ENCODE measurements around the gene FCHSD1.

The FCHSD1 gene

GRCh38 chr5:141641634-141642267 is 9.5 kb downstream of the FCHSD1 start:
- H3K9ac ChIP-seq (ENCODE audit: low read depth, low read length) = no peak overlapping the region
- no peaks in the 10 kb centered on the region for H3K4me1 ChIP-seq (ENCODE audit: insufficient read depth, low read length)
- H3K9me3 ChIP-seq (ENCODE audit: control insufficient read depth, insufficient read depth, low read length) = no peaks in the 10 kb centered on the region
- H3K36me3 ChIP-seq (ENCODE audit: insufficient read depth, low read length) = peaks cover 4% of the 10 kb centered on the region; the same call in 1 of the 2 replicates

GRCh38 chr5:141640698-141641097 is 10.5 kb downstream of the FCHSD1 start:
- Histone ChIP-seq H3K9ac (ENCODE audit: low read depth, low read length) (no peak overlapping the region), H3K9me3 (ENCODE audit: control insufficient read depth, insufficient read depth, low read length) (no peaks in the 10 kb centered on the region), H3K36me3 (ENCODE audit: insufficient read depth, low read length) (peaks cover 4% of the 10 kb centered on the region; the same call in 1 of the 2 replicates), H3K4me1 (ENCODE audit: insufficient read depth, low read length) (peaks cover 3% of the 10 kb centered on the region; the same call in 1 of the 2 replicates)

GRCh38 chr5:141640051-141640415 is 11.2 kb downstream of the FCHSD1 start:
- peaks cover 3% of the 10 kb centered on the region; the same call in 1 of the 2 replicates for H3K4me1 ChIP-seq (ENCODE audit: insufficient read depth, low read length)
- H3K9ac ChIP-seq (ENCODE audit: low read depth, low read length) = no peak overlapping the region
- H3K36me3 ChIP-seq (ENCODE audit: insufficient read depth, low read length) = peaks cover 4% of the 10 kb centered on the region; the same call in 1 of the 2 replicates
- no peaks in the 10 kb centered on the region for H3K9me3 ChIP-seq (ENCODE audit: control insufficient read depth, insufficient read depth, low read length)

- H3K9me3 ChIP-seq (ENCODE audit: control insufficient read depth, insufficient read depth, low read length) = no peaks in the 10 kb centered on the region
- peaks cover 3% of the 10 kb centered on the region; the same call in 1 of the 2 replicates for H3K4me1 ChIP-seq (ENCODE audit: insufficient read depth, low read length)
- H3K36me3 ChIP-seq (ENCODE audit: insufficient read depth, low read length) = peaks cover 4% of the 10 kb centered on the region; the same call in 1 of the 2 replicates
- H3K9ac ChIP-seq (ENCODE audit: low read depth, low read length) = no peak overlapping the region
Measured at GRCh38 chr5:141639357-141640050, 11.7 kb downstream of the FCHSD1 start.

GRCh38 chr5:141638771-141639170 is 12.4 kb downstream of the FCHSD1 start:
- H3K36me3 ChIP-seq (ENCODE audit: insufficient read depth, low read length) = peaks cover 4% of the 10 kb centered on the region; the same call in 1 of the 2 replicates

GRCh38 chr5:141637767-141638419 is 13.3 kb downstream of the FCHSD1 start:
- Histone ChIP-seq H3K9me3 (ENCODE audit: control insufficient read depth, insufficient read depth, low read length) (no peaks in the 10 kb centered on the region), H3K9ac (ENCODE audit: low read depth, low read length) (peak overlapping the region; percentile 97), H3K36me3 (ENCODE audit: insufficient read depth, low read length) (peaks cover 4% of the 10 kb centered on the region; the same call in 1 of the 2 replicates), H3K4me1 (ENCODE audit: insufficient read depth, low read length) (peaks cover 3% of the 10 kb centered on the region; the same call in 1 of the 2 replicates)

More at GRCh38 chr5:141638771-141639170, 12.4 kb downstream of the FCHSD1 start:
- Histone ChIP-seq H3K4me1 (ENCODE audit: insufficient read depth, low read length) (peaks cover 3% of the 10 kb centered on the region; the same call in 1 of the 2 replicates), H3K9me3 (ENCODE audit: control insufficient read depth, insufficient read depth, low read length) (no peaks in the 10 kb centered on the region), H3K9ac (ENCODE audit: low read depth, low read length) (no peak overlapping the region)

GRCh38 chr5:141637123-141637766 is 14.0 kb downstream of the FCHSD1 start:
- peaks cover 3% of the 10 kb centered on the region; the same call in 1 of the 2 replicates for H3K4me1 ChIP-seq (ENCODE audit: insufficient read depth, low read length)

GRCh38 chr5:141636413-141637122 is 14.7 kb downstream of the FCHSD1 start, which contains the start of the genes HDAC3 and RELL2:
Gene HDAC3 (minus strand): TSS chr5:141636849. CDS start chr5:141636790, 59 bp downstream.
Gene RELL2 (plus strand): TSS chr5:141636997. CDS start chr5:141638226, 1,229 bp downstream.
- H3K4me1 ChIP-seq (ENCODE audit: insufficient read depth, low read length) = peaks cover 3% of the 10 kb centered on the region; the same call in 1 of the 2 replicates
- no peaks in the 10 kb centered on the region for H3K9me3 ChIP-seq (ENCODE audit: control insufficient read depth, insufficient read depth, low read length)
- H3K9ac ChIP-seq (ENCODE audit: low read depth, low read length) = peak within 1 kb of the TSS; percentile 97
- H3K36me3 ChIP-seq (ENCODE audit: insufficient read depth, low read length) = peaks cover 4% of the 10 kb centered on the region; the same call in 1 of the 2 replicates

More at GRCh38 chr5:141637123-141637766, 14.0 kb downstream of the FCHSD1 start:
- Histone ChIP-seq H3K36me3 (ENCODE audit: insufficient read depth, low read length) (peaks cover 4% of the 10 kb centered on the region; the same call in 1 of the 2 replicates), H3K9ac (ENCODE audit: low read depth, low read length) (peak overlapping the region; percentile 97), H3K9me3 (ENCODE audit: control insufficient read depth, insufficient read depth, low read length) (no peaks in the 10 kb centered on the region)

GRCh38 chr5:141636106-141636412 is 15.2 kb downstream of the FCHSD1 start:
- H3K4me1 ChIP-seq (ENCODE audit: insufficient read depth, low read length) = peaks cover 3% of the 10 kb centered on the region; the same call in 1 of the 2 replicates
- H3K9ac ChIP-seq (ENCODE audit: low read depth, low read length) = peak overlapping the region; percentile 97
- H3K36me3 ChIP-seq (ENCODE audit: insufficient read depth, low read length) = peaks cover 4% of the 10 kb centered on the region; the same call in 1 of the 2 replicates
- no peaks in the 10 kb centered on the region for H3K9me3 ChIP-seq (ENCODE audit: control insufficient read depth, insufficient read depth, low read length)

- Histone ChIP-seq H3K36me3 (ENCODE audit: insufficient read depth, low read length) (peaks cover 3% of the 10 kb centered on the region; the same call in 1 of the 2 replicates), H3K9ac (ENCODE audit: low read depth, low read length) (peak overlapping the region; percentile 97), H3K9me3 (ENCODE audit: control insufficient read depth, insufficient read depth, low read length) (no peaks in the 10 kb centered on the region), H3K4me1 (ENCODE audit: insufficient read depth, low read length) (peaks cover 3% of the 10 kb centered on the region; the same call in 1 of the 2 replicates)
Measured at GRCh38 chr5:141635646-141636045, 15.6 kb downstream of the FCHSD1 start.

- H3K36me3 ChIP-seq (ENCODE audit: insufficient read depth, low read length) = peaks cover 4% of the 10 kb centered on the region; the same call in 1 of the 2 replicates
- no peaks in the 10 kb centered on the region for H3K9me3 ChIP-seq (ENCODE audit: control insufficient read depth, insufficient read depth, low read length)
- peaks cover 3% of the 10 kb centered on the region; the same call in 1 of the 2 replicates for H3K4me1 ChIP-seq (ENCODE audit: insufficient read depth, low read length)
- H3K9ac ChIP-seq (ENCODE audit: low read depth, low read length) = no peak overlapping the region
Measured at GRCh38 chr5:141634720-141635119, 16.5 kb downstream of the FCHSD1 start.

- no peaks in the 10 kb centered on the region for H3K9me3 ChIP-seq (ENCODE audit: control insufficient read depth, insufficient read depth, low read length)
- H3K4me1 ChIP-seq (ENCODE audit: insufficient read depth, low read length) = peaks cover 3% of the 10 kb centered on the region; the same call in 1 of the 2 replicates
- H3K36me3 ChIP-seq (ENCODE audit: insufficient read depth, low read length) = peaks cover 11% of the 10 kb centered on the region; the same call in 1 of the 2 replicates
- H3K9ac ChIP-seq (ENCODE audit: low read depth, low read length) = no peak overlapping the region
Measured at GRCh38 chr5:141633871-141634561, 17.2 kb downstream of the FCHSD1 start.

- no peak overlapping the region for H3K9ac ChIP-seq (ENCODE audit: low read depth, low read length)
- H3K9me3 ChIP-seq (ENCODE audit: control insufficient read depth, insufficient read depth, low read length) = no peaks in the 10 kb centered on the region
- peaks cover 3% of the 10 kb centered on the region; the same call in 1 of the 2 replicates for H3K4me1 ChIP-seq (ENCODE audit: insufficient read depth, low read length)
- H3K36me3 ChIP-seq (ENCODE audit: insufficient read depth, low read length) = peaks cover 22% of the 10 kb centered on the region
Measured at GRCh38 chr5:141632650-141633049, 18.6 kb downstream of the FCHSD1 start.
